Erythroblast (primary cell): ENCODE data around the gene UBXN11.

Experiments used
- GATA1 ChIP-seq: IDR thresholded peaks from 2 replicates; pipeline ENCODE4 v1.6.1; 2011; ENCODE audit warnings: low read depth, mild to moderate bottlenecking, control low read depth, low read length, moderate library complexity
- POLR2A ChIP-seq: IDR thresholded peaks from 2 replicates; pipeline ENCODE4 v1.6.1; 2011; ENCODE audit warnings: mild to moderate bottlenecking, low read length

GRCh38 chr1:26321315-26322041, 15.0 kb upstream of the UBXN11 start:
- no peak for TF ChIP-seq POLR2A
- TF ChIP-seq GATA1: no peak
